GM19035 (cell line): ENCODE results near the gene MYL7.
"Not testable (repeated sequence)": the region's sequence is repeated elsewhere in the genome, so short reads cannot be mapped to it uniquely, and the experiment has no call there.

Experiments used
- ATAC-seq: cut with Tn5 transposase; IDR thresholded peaks from one replicate; pipeline ENCODE4 v1.9.1; 2021; ENCODE audit not compliant: unreplicated experiment

The MYL7 gene

GRCh38 chr7:44141221-44141850 is at the start of gene MYL7:
Gene MYL7 (minus strand): TSS chr7:44141332. CDS start chr7:44141305, 27 bp downstream.
- no peak for ATAC-seq

GRCh38 chr7:44189993-44190872 is 49.1 kb upstream of the MYL7 start:
- ATAC-seq, result no peak

- ATAC-seq, result no peak
These were observed 48.3 kb upstream of the MYL7 start, which contains the start of gene GCK for GRCh38 chr7:44189286-44189992. Gene GCK (minus strand): TSS chr7:44189439. CDS start chr7:44188953, 486 bp downstream.

GRCh38 chr7:44188480-44189225 is 47.5 kb upstream of the MYL7 start:
- no peak for ATAC-seq

- no peak for ATAC-seq
These were observed 46.7 kb upstream of the MYL7 start for GRCh38 chr7:44187636-44188416.

- no peak for ATAC-seq
These were observed 45.6 kb upstream of the MYL7 start for GRCh38 chr7:44186736-44187135.

- no peak for ATAC-seq
These were observed 44.6 kb upstream of the MYL7 start for GRCh38 chr7:44185729-44186128.

GRCh38 chr7:44184873-44185446 is 43.8 kb upstream of the MYL7 start:
- no peak for ATAC-seq

GRCh38 chr7:44184206-44184872 is 43.2 kb upstream of the MYL7 start:
- ATAC-seq, result no peak

GRCh38 chr7:44183386-44183785 is 42.3 kb upstream of the MYL7 start:
- ATAC-seq, result no peak

- ATAC-seq, result no peak
These were observed 41.7 kb upstream of the MYL7 start for GRCh38 chr7:44182827-44183226.

GRCh38 chr7:44180631-44181030 is 39.5 kb upstream of the MYL7 start:
- no peak for ATAC-seq

- ATAC-seq, result no peak
These were observed 36.5 kb upstream of the MYL7 start for GRCh38 chr7:44177570-44178131.

- no peak for ATAC-seq
These were observed 35.4 kb upstream of the MYL7 start for GRCh38 chr7:44176486-44176885.

GRCh38 chr7:44175730-44176129 is 34.6 kb upstream of the MYL7 start:
- ATAC-seq, result no peak

GRCh38 chr7:44174694-44174948 is 33.5 kb upstream of the MYL7 start:
- ATAC-seq, result not testable (repeated sequence)

- no peak for ATAC-seq
These were observed 33.0 kb upstream of the MYL7 start for GRCh38 chr7:44173911-44174693.

GRCh38 chr7:44172803-44173424 is 31.8 kb upstream of the MYL7 start:
- no peak for ATAC-seq
